Measurements from ENCODE around the gene UBXN7.
"Not testable (repeated sequence)": the region's sequence is repeated elsewhere in the genome, so short reads cannot be mapped to it uniquely, and the experiment has no call there.

UBXN7 gene

DNA sequence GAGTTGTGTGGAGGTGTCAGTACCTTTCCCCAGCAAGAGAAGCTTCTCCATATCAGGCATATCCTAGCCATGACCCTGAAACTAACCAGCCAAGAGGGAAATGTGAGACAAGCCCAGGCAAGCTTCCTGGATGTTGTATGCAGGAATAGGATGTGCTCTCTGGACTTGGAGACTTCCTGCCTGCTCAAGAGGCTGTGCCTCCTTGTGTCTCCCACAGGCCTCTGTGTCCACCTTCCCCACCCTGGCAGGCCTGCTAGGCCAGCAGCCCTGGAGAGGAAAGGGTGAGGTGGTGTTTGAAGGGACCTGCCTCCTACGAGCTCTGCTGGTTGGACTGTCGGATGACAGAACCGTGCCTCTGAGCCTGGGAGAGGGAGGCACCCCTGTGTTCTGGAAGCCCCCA is 112.1 kb downstream of the UBXN7 start:
- in situ Hi-C loops (cut with MboI; ENCODE audit: low sequenced_read_pairs), result no loop called here

- in situ Hi-C loops (cut with MboI; ENCODE audit: low sequenced_read_pairs), result no loop called here
Observed at GRCh38 chr3:196317687-196318467, 114.3 kb downstream of the UBXN7 start, which contains the start of gene DYNLT2B. TSS of gene DYNLT2B (minus strand) at chr3:196318240. CDS start at chr3:196318152, 88 bp downstream.

GRCh38 chr3:196316799-196317686 is 115.2 kb downstream of the UBXN7 start:
- in situ Hi-C loops (cut with MboI; ENCODE audit: low sequenced_read_pairs), result not testable (repeated sequence)

GRCh38 chr3:196315821-196316220 is 116.4 kb downstream of the UBXN7 start:
- in situ Hi-C loops (cut with MboI; ENCODE audit: low sequenced_read_pairs), result no loop called here

GRCh38 chr3:196314597-196314996 is 117.6 kb downstream of the UBXN7 start:
- in situ Hi-C loops (cut with MboI; ENCODE audit: low sequenced_read_pairs), result no loop called here

GRCh38 chr3:196314086-196314485 is 118.1 kb downstream of the UBXN7 start:
- in situ Hi-C loops (cut with MboI; ENCODE audit: low sequenced_read_pairs), result not testable (repeated sequence)

GRCh38 chr3:196302960-196303359 is 129.3 kb downstream of the UBXN7 start:
- in situ Hi-C loops (cut with MboI; ENCODE audit: low sequenced_read_pairs), result not testable (repeated sequence)

GRCh38 chr3:196302551-196302950 is 129.7 kb downstream of the UBXN7 start:
- in situ Hi-C loops (cut with MboI; ENCODE audit: low sequenced_read_pairs), result not testable (repeated sequence)

DNA sequence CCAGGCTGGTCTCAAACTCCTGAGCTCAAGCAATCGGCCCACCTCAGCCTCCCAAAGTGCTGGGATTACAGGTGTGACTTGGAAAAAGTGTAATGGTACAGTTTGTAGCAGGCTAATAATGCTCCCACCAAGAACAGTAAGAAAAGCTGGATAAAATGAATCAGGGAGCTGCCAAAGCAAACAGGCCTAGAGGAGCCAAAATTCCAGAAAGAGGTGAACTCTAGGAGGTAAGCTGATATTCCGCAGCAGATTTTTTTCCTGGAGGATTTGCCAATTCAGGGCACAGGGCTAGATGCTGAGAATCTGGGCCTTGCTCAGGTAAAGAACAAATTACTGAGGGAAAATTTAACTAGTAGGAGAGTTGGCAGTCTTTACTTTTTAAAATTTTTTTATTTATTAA is 133.7 kb downstream of the UBXN7 start:
- in situ Hi-C loops (cut with MboI; ENCODE audit: low sequenced_read_pairs), result no loop called here

All from hTERT RPE-1 (cell line).